Astrocyte (in vitro differentiated cells and primary cell): Measurements from ENCODE around the gene CPA5.

Experiments used
- EZH2 ChIP-seq: IDR thresholded peaks from 2 replicates; pipeline ENCODE4 v1.6.1; 2012; ENCODE audit warnings: mild to moderate bottlenecking, low read length, inconsistent platforms; ENCODE audit not compliant: insufficient read depth
- TF ChIP-seq, protein P1 (sequence below): IDR thresholded peaks from 2 replicates; pipeline ENCODE4 v1.5.1; 2011; ENCODE audit warnings: low read depth, mild to moderate bottlenecking, inconsistent platforms, low read length, moderate library complexity; ENCODE audit not compliant: insufficient read depth

DNA sequence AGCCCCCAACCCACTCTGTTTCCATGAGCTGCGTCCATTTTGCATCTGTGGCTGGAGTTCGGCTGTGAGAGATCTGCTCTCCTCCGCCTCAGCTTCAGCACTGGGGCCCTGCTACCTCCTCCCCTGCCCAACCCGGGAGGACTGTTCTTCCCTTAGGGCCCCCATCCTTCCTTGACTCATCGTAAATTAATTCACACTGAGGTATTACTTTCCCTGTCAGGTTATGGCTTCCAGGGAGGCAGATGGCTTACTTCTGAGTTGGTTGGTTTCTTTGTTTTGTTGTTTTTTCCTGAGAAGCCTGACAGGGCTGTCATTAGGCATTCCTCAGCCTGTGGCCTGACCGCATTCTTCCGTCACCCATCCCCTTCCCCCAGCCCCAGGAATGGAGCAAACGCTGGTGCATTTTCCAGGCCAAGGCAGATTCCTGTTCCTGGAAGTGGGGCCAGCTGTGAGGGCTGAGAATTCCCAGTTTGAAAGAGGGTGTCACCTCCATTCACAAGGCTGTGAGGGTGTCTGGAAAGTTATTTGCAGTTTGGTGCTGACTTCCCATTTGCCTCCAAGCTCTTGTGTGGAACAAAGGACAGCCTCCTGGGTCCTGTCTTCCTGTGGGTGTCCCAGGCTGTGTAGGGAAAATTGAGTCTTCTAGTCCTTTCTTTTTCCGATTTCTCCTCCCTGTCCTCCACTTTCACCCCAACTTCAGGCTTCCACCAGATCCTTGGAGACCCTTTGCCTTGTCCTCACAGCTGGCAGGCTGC lies 11.7 kb downstream of the CPA5 start:
- TF ChIP-seq, protein P1, sequence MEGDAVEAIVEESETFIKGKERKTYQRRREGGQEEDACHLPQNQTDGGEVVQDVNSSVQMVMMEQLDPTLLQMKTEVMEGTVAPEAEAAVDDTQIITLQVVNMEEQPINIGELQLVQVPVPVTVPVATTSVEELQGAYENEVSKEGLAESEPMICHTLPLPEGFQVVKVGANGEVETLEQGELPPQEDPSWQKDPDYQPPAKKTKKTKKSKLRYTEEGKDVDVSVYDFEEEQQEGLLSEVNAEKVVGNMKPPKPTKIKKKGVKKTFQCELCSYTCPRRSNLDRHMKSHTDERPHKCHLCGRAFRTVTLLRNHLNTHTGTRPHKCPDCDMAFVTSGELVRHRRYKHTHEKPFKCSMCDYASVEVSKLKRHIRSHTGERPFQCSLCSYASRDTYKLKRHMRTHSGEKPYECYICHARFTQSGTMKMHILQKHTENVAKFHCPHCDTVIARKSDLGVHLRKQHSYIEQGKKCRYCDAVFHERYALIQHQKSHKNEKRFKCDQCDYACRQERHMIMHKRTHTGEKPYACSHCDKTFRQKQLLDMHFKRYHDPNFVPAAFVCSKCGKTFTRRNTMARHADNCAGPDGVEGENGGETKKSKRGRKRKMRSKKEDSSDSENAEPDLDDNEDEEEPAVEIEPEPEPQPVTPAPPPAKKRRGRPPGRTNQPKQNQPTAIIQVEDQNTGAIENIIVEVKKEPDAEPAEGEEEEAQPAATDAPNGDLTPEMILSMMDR: no peak
- TF ChIP-seq EZH2: no peak
